HL-60 (cell line): ENCODE measurements around the gene COX6A2.

ENCODE experiments used
- DNase-seq, 2 experiments: peaks; one replicate each; pipeline ENCODE4 v3.0.0-alpha.2; 2010 to 2020; ENCODE audit warnings: low read depth in 1 of 2, low spot score in 1 of 2
- H3K27ac ChIP-seq: fragments of 250-450 bp; sonication (Bioruptor Pico); replicated peaks from 2 replicates; pipeline ENCODE4 v1.5.1; 2020; ENCODE audit warnings: mild to moderate bottlenecking, moderate library complexity
- H3K27me3 ChIP-seq: fragments of 250-450 bp; sonication (Bioruptor Pico); 2 replicates; pipeline ENCODE4 v1.5.1; 2021; ENCODE audit warnings: mild to moderate bottlenecking, moderate library complexity; ENCODE audit not compliant: insufficient read depth, poor library complexity, severe bottlenecking
- H3K4me3 ChIP-seq: replicated peaks from 2 replicates; pipeline ENCODE4 v1.5.1; 2011; ENCODE audit warnings: mild to moderate bottlenecking, control low read depth, low read length; ENCODE audit not compliant: insufficient read depth
- CTCF ChIP-seq: IDR thresholded peaks from one replicate; pipeline ENCODE4 v1.5.1; 2011; ENCODE audit warnings: low read length, control low read depth, inconsistent platforms; ENCODE audit not compliant: insufficient read depth
- GABPA ChIP-seq: IDR thresholded peaks from 2 replicates; pipeline ENCODE4 v1.6.1; 2012; ENCODE audit warnings: low read depth
- POLR2AphosphoS5 ChIP-seq: IDR thresholded peaks from 2 replicates; pipeline ENCODE4 v1.6.1; 2012; ENCODE audit warnings: low read depth
- REST ChIP-seq: IDR thresholded peaks from 2 replicates; pipeline ENCODE4 v1.6.1; 2012; ENCODE audit warnings: low read depth; ENCODE audit not compliant: insufficient replicate concordance
- SPI1 ChIP-seq: IDR thresholded peaks from 2 replicates; pipeline ENCODE4 v1.6.1; 2012; ENCODE audit warnings: low read depth, mild to moderate bottlenecking, borderline replicate concordance

COX6A2 gene

DNA sequence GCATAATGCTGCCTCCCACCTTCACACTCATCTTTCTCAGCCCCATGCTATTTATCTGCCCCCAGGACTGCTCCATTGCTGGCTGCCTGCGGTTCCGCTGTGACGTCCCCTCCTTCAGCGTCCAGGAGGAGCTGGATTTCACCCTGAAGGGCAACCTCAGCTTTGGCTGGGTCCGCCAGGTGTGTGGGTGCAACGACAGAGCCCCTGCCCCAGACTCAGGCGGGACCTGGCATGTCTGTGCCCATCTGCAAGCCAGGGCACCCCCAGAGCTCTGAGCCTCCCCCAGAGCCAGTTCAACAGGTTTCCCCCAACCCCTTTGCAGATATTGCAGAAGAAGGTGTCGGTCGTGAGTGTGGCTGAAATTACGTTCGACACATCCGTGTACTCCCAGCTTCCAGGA lies 48.0 kb downstream of the COX6A2 start:
- no peaks in the 10 kb centered on the region for H3K27me3 ChIP-seq
- no peak for DNase-seq
- TF ChIP-seq POLR2AphosphoS5 = no peak
- no peak for TF ChIP-seq REST
- no peak for TF ChIP-seq SPI1
- TF ChIP-seq CTCF = no peak
- no peak for TF ChIP-seq GABPA
- no peak overlapping the region for H3K27ac ChIP-seq
- no peak overlapping the region for H3K4me3 ChIP-seq
